ENCODE measurements around the gene SS18L1. TPM values are rescaled to one million over a fixed set of nuclear protein-coding genes. Genes with fewer than 3 reads are reported as not detected.

The SS18L1 gene
- total RNA-seq, 1 experiment from 2014 or later, result 28.1 TPM

GRCh38 chr20:62104234-62104789, 39.3 kb upstream of the SS18L1 start:
- TF ChIP-seq MAX (IDR thresholded peaks at IDR 0.05), result no peak
- no peak for DNase-seq (ENCODE audit: low read depth, low spot score)
- Histone ChIP-seq H3K9me3 (ENCODE audit: control insufficient read depth in 1 of 2, insufficient read depth in 1 of 2, low read depth in 1 of 2, low read length in 2 of 2) (peaks cover 4 to 9% of the 10 kb centered on the region in 2 experiments; a peak in 3 of 4 replicates), H3K4me3 (replicated peaks in 1 of 2; ENCODE audit: low read depth in 1 of 2, low read length in 2 of 2) (no peak overlapping the region), H3K4me2 (ENCODE audit: low read length) (no peak overlapping the region), H3K9me2 (ENCODE audit: insufficient read depth) (no peaks in the 10 kb centered on the region), H2AFZ (ENCODE audit: low read depth, low read length, poor library complexity, severe bottlenecking) (no peak overlapping the region), H3K9ac (ENCODE audit: low read length) (no peak overlapping the region), H3K36me3 (ENCODE audit: control insufficient read depth in 1 of 2, insufficient read depth in 2 of 2, low read length in 2 of 2) (no peaks in the 10 kb centered on the region), H3K27me3 (ENCODE audit: insufficient read depth, low read length) (no peaks in the 10 kb centered on the region), H4K20me1 (ENCODE audit: insufficient read depth) (no peaks in the 10 kb centered on the region), H3K79me2 (ENCODE audit: insufficient read depth, low read length) (no peaks in the 10 kb centered on the region), H3K4me1 (ENCODE audit: control insufficient read depth in 1 of 2, insufficient read depth in 2 of 2, low read length in 2 of 2) (no peaks in the 10 kb centered on the region), H3K27ac (ENCODE audit: low read depth, low read length) (no peak overlapping the region)
- ChIA-PET CTCF (no interaction called here), POLR2A (no interaction called here), RAD21 (ENCODE audit: low non-redundant PET in 1 of 2, low total read pairs in 2 of 2, uncharacterized antibody in 2 of 2, unreplicated experiment in 2 of 2) (no interaction called here)
- intact Hi-C loops (cut with micrococcal nuclease), result no loop called here
- BruUV-seq (replicated peaks), result no TSS peak
- no peak for ATAC-seq

GRCh38 chr20:62104791-62105345, 38.7 kb upstream of the SS18L1 start:
- CTCF ChIA-PET, result no interaction called here
- H3K9me3 ChIP-seq (ENCODE audit: control insufficient read depth in 1 of 2, insufficient read depth in 1 of 2, low read depth in 1 of 2, low read length in 2 of 2), result peaks cover 4 to 11% of the 10 kb centered on the region in 2 experiments; a peak in 3 of 4 replicates

More at GRCh38 chr20:62104791-62105345, 38.7 kb upstream of the SS18L1 start:
- Histone ChIP-seq H3K4me2 (ENCODE audit: low read length) (no peak overlapping the region), H3K27me3 (ENCODE audit: insufficient read depth, low read length) (no peaks in the 10 kb centered on the region), H3K4me1 (ENCODE audit: control insufficient read depth in 1 of 2, insufficient read depth in 2 of 2, low read length in 2 of 2) (no peaks in the 10 kb centered on the region), H3K27ac (ENCODE audit: low read depth, low read length) (no peak overlapping the region), H3K79me2 (ENCODE audit: insufficient read depth, low read length) (no peaks in the 10 kb centered on the region), H3K36me3 (ENCODE audit: control insufficient read depth in 1 of 2, insufficient read depth in 2 of 2, low read length in 2 of 2) (no peaks in the 10 kb centered on the region), H4K20me1 (ENCODE audit: insufficient read depth) (no peaks in the 10 kb centered on the region), H3K9ac (ENCODE audit: low read length) (no peak overlapping the region), H2AFZ (ENCODE audit: low read depth, low read length, poor library complexity, severe bottlenecking) (no peak overlapping the region), H3K4me3 (replicated peaks in 1 of 2; ENCODE audit: low read depth in 1 of 2, low read length in 2 of 2) (no peak overlapping the region), H3K9me2 (ENCODE audit: insufficient read depth) (no peaks in the 10 kb centered on the region)
- DNase-seq (ENCODE audit: low read depth, low spot score) (no peak), ATAC-seq (no peak)
- BruUV-seq (replicated peaks), result no TSS peak
- ChIA-PET RAD21 (ENCODE audit: low non-redundant PET in 1 of 2, low total read pairs in 2 of 2, uncharacterized antibody in 2 of 2, unreplicated experiment in 2 of 2) (no interaction called here), POLR2A (no interaction called here)
- no peak for TF ChIP-seq CBX3 (IDR thresholded peaks at IDR 0.05; ENCODE audit: low read depth)
- no peak for TF ChIP-seq SP1 (IDR thresholded peaks at IDR 0.05; ENCODE audit: low read depth)
- no peak for TF ChIP-seq POLR2A (IDR thresholded peaks at IDR 0.05; ENCODE audit: borderline replicate concordance, extremely low read depth, insufficient read depth, insufficient read length)
- TF ChIP-seq EZH2phosphoT487 (IDR thresholded peaks at IDR 0.05; ENCODE audit: borderline replicate concordance), result no peak
- no peak for TF ChIP-seq ZBTB33 (IDR thresholded peaks at IDR 0.05; ENCODE audit: extremely low read depth, insufficient replicate concordance, low read length)
- TF ChIP-seq ZNF274 (IDR thresholded peaks at IDR 0.05; ENCODE audit: low read depth, low read length), result no peak
- TF ChIP-seq ELF1 (IDR thresholded peaks at IDR 0.05; ENCODE audit: borderline replicate concordance, low read depth), result no peak
- TF ChIP-seq TCF7L2 (IDR thresholded peaks at IDR 0.05; ENCODE audit: borderline replicate concordance, extremely low read depth, insufficient read depth, insufficient read length), result no peak
- no peak for TF ChIP-seq FOSL1 (IDR thresholded peaks at IDR 0.05; ENCODE audit: low read depth)
- TF ChIP-seq SIN3A (IDR thresholded peaks at IDR 0.05; ENCODE audit: low read depth), result no peak
- TF ChIP-seq REST (IDR thresholded peaks at IDR 0.05; ENCODE audit: low read depth), result no peak
- TF ChIP-seq SRF (IDR thresholded peaks at IDR 0.05; ENCODE audit: low read depth), result no peak
- TF ChIP-seq EZH2 (IDR thresholded peaks at IDR 0.05), result no peak
- intact Hi-C loops (cut with micrococcal nuclease), result no loop called here

Measured in HCT116 (cell line).